ENCODE results near the gene ATF7IP2.
"Not testable (repeated sequence)": the region's sequence is repeated elsewhere in the genome, so short reads cannot be mapped to it uniquely, and the experiment has no call there.

ATF7IP2 gene

GRCh38 chr16:10504404-10504885, 118.6 kb downstream of the ATF7IP2 start:
- DNase-seq (ENCODE audit: low read depth in 1 of 2, low spot score in 1 of 2): no peak
- no peak for TF ChIP-seq CTCF (IDR thresholded peaks at IDR 0.05; ENCODE audit: insufficient read depth, low read length)
- no peak for TF ChIP-seq SPI1 (IDR thresholded peaks at IDR 0.05; ENCODE audit: borderline replicate concordance, low read depth)
- TF ChIP-seq REST (IDR thresholded peaks at IDR 0.05; ENCODE audit: insufficient replicate concordance, low read depth): no peak
- TF ChIP-seq GABPA (IDR thresholded peaks at IDR 0.05; ENCODE audit: low read depth): no peak
- no peak for TF ChIP-seq POLR2AphosphoS5 (IDR thresholded peaks at IDR 0.05; ENCODE audit: low read depth)
- no peak overlapping the region for H3K4me3 ChIP-seq (replicated peaks; ENCODE audit: insufficient read depth, low read length)
- no peak overlapping the region for H3K27ac ChIP-seq (replicated peaks)
- no peaks in the 10 kb centered on the region for H3K27me3 ChIP-seq (ENCODE audit: insufficient read depth, poor library complexity, severe bottlenecking)

- H3K4me3 ChIP-seq (replicated peaks; ENCODE audit: insufficient read depth, low read length); DNase-seq (ENCODE audit: low read depth in 1 of 2, low spot score in 1 of 2); H3K27me3 ChIP-seq (ENCODE audit: insufficient read depth, poor library complexity, severe bottlenecking); H3K27ac ChIP-seq (replicated peaks): not testable (repeated sequence)
Measured at GRCh38 chr16:10505286-10505685, 119.4 kb downstream of the ATF7IP2 start.

- no peak overlapping the region for H3K4me3 ChIP-seq (replicated peaks; ENCODE audit: insufficient read depth, low read length)
- H3K27ac ChIP-seq (replicated peaks): no peak overlapping the region
- no peaks in the 10 kb centered on the region for H3K27me3 ChIP-seq (ENCODE audit: insufficient read depth, poor library complexity, severe bottlenecking)
- TF ChIP-seq CTCF (IDR thresholded peaks at IDR 0.05; ENCODE audit: insufficient read depth, low read length) (peak; percentile 54), REST (IDR thresholded peaks at IDR 0.05; ENCODE audit: insufficient replicate concordance, low read depth) (no peak)
- DNase-seq (ENCODE audit: low read depth in 1 of 2, low spot score in 1 of 2): peak; percentile 38 to 70
Measured at GRCh38 chr16:10509534-10510025, 123.7 kb downstream of the ATF7IP2 start.

- TF ChIP-seq POLR2AphosphoS5 (IDR thresholded peaks at IDR 0.05; ENCODE audit: low read depth) (no peak), CTCF (IDR thresholded peaks at IDR 0.05; ENCODE audit: insufficient read depth, low read length) (no peak), GABPA (IDR thresholded peaks at IDR 0.05; ENCODE audit: low read depth) (no peak), REST (IDR thresholded peaks at IDR 0.05; ENCODE audit: insufficient replicate concordance, low read depth) (no peak), SPI1 (IDR thresholded peaks at IDR 0.05; ENCODE audit: borderline replicate concordance, low read depth) (no peak)
- Histone ChIP-seq H3K4me3 (replicated peaks; ENCODE audit: insufficient read depth, low read length) (no peak overlapping the region), H3K27ac (replicated peaks) (no peak overlapping the region), H3K27me3 (ENCODE audit: insufficient read depth, poor library complexity, severe bottlenecking) (no peaks in the 10 kb centered on the region)
- DNase-seq (ENCODE audit: low read depth in 1 of 2, low spot score in 1 of 2): no peak
Measured at GRCh38 chr16:10510279-10510678, 124.4 kb downstream of the ATF7IP2 start.

Measured in HL-60 (cell line).